Measurements from ENCODE around the gene HCN1. TPM values are rescaled to one million over a fixed set of nuclear protein-coding genes. Genes with fewer than 3 reads are reported as not detected.

HCN1 gene
- total RNA-seq, 4 donors from 2014 or later = 0.16 TPM; not detected in 3

GRCh38 chr5:45437752-45438151, 258.4 kb downstream of the HCN1 start:
- TF ChIP-seq, protein P1, sequence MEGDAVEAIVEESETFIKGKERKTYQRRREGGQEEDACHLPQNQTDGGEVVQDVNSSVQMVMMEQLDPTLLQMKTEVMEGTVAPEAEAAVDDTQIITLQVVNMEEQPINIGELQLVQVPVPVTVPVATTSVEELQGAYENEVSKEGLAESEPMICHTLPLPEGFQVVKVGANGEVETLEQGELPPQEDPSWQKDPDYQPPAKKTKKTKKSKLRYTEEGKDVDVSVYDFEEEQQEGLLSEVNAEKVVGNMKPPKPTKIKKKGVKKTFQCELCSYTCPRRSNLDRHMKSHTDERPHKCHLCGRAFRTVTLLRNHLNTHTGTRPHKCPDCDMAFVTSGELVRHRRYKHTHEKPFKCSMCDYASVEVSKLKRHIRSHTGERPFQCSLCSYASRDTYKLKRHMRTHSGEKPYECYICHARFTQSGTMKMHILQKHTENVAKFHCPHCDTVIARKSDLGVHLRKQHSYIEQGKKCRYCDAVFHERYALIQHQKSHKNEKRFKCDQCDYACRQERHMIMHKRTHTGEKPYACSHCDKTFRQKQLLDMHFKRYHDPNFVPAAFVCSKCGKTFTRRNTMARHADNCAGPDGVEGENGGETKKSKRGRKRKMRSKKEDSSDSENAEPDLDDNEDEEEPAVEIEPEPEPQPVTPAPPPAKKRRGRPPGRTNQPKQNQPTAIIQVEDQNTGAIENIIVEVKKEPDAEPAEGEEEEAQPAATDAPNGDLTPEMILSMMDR (IDR thresholded peaks at IDR 0.05) = no peak
- TF ChIP-seq POLR2A (IDR thresholded peaks at IDR 0.05) (no peak), POLR2AphosphoS5 (IDR thresholded peaks at IDR 0.05) (no peak), EP300 (IDR thresholded peaks at IDR 0.05; ENCODE audit: low read depth) (no peak)
- Histone ChIP-seq H3K36me3 (no peaks in the 10 kb centered on the region), H3K9me3 (no peaks in the 10 kb centered on the region), H3K27me3 (no peaks in the 10 kb centered on the region), H3K27ac (no peak overlapping the region), H3K4me1 (no peaks in the 10 kb centered on the region), H3K4me3 (no peak overlapping the region)
- intact Hi-C loops (cut with DNase I; ENCODE audit: low total_unique reads) = no loop called here
- DNase-seq = no peak
- in situ Hi-C loops (cut with MboI; ENCODE audit: low pct_ligation_motif_present in 1 of 4, low pct_unique_long_range_greater_than_20kb in 1 of 4, low sequenced_read_pairs in 3 of 4) = no loop called here

- in situ Hi-C loops (cut with MboI; ENCODE audit: low pct_ligation_motif_present in 1 of 4, low pct_unique_long_range_greater_than_20kb in 1 of 4, low sequenced_read_pairs in 3 of 4) (no loop called here), intact Hi-C loops (cut with DNase I; ENCODE audit: low total_unique reads) (no loop called here)
- H3K4me3 ChIP-seq = no peak overlapping the region
- H3K36me3 ChIP-seq = no peaks in the 10 kb centered on the region
- no peaks in the 10 kb centered on the region for H3K9me3 ChIP-seq
- peaks cover 0 to 11% (median 2%) of the 10 kb centered on the region in 4 donors for H3K4me1 ChIP-seq
- TF ChIP-seq POLR2A (IDR thresholded peaks at IDR 0.05) (no peak), POLR2AphosphoS5 (IDR thresholded peaks at IDR 0.05) (no peak), EP300 (IDR thresholded peaks at IDR 0.05; ENCODE audit: low read depth) (no peak)
- TF ChIP-seq, protein P1 (IDR thresholded peaks at IDR 0.05) = no peak
- no peak for DNase-seq
- no peak overlapping the region for H3K27ac ChIP-seq
- WGBS, 2 donors (ENCODE audit: low coverage in 1 of 2) = 77 to 84% methylated on average over 2 of the region's 2 CpGs
- H3K27me3 ChIP-seq = no peaks in the 10 kb centered on the region
Observed at GRCh38 chr5:45417285-45417998, 278.7 kb downstream of the HCN1 start.

- H3K4me3 ChIP-seq = no peak overlapping the region
- WGBS, 2 donors (ENCODE audit: low coverage in 1 of 2) = 47 to 73% methylated on average over 2 of the region's 2 CpGs
- H3K27me3 ChIP-seq = no peaks in the 10 kb centered on the region
- H3K9me3 ChIP-seq = no peaks in the 10 kb centered on the region
- in situ Hi-C loops (cut with MboI; ENCODE audit: low pct_ligation_motif_present in 1 of 4, low pct_unique_long_range_greater_than_20kb in 1 of 4, low sequenced_read_pairs in 3 of 4) = no loop called here
- H3K36me3 ChIP-seq = no peaks in the 10 kb centered on the region
- intact Hi-C loops (cut with DNase I; ENCODE audit: low total_unique reads) = no loop called here
- DNase-seq = no peak
- peaks cover 0 to 11% (median 2%) of the 10 kb centered on the region in 4 donors for H3K4me1 ChIP-seq
- no peak overlapping the region for H3K27ac ChIP-seq
- TF ChIP-seq EP300 (IDR thresholded peaks at IDR 0.05; ENCODE audit: low read depth) (no peak), POLR2AphosphoS5 (IDR thresholded peaks at IDR 0.05) (no peak), POLR2A (IDR thresholded peaks at IDR 0.05) (no peak)
- TF ChIP-seq, protein P1 (IDR thresholded peaks at IDR 0.05) = no peak
Observed at GRCh38 chr5:45414620-45415573, 281.3 kb downstream of the HCN1 start.

DNA sequence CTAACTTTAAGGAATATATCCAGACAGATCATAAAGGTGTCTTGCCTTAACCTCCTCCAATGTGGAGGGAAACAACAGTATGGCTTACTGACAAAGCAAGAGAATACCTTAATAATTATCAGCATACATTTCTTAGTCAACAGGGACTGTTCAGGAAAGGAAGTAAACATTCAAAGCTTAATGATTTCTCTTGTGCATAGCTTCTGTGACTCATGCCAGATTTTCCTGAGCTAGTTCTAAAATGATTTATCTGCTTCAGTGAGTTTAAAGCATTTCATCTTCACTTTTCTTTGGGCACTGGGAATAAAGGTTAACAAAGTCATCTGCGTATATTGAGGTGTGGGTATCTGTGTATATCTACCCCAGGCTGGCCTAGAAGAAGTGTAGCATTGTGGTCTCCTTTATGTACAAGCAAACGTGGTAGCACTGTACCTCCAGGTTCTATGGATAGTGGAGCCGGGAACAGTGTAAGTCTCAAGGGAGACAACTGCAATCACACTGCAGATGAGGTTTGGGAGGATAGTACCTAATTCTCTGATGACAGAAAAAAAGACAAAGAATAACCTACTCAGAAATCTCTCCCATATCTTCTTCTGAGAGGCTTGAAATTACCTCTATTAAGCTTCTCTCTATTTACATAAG, 284.1 kb downstream of the HCN1 start:
- H3K36me3 ChIP-seq = no peaks in the 10 kb centered on the region
- in situ Hi-C loops (cut with MboI; ENCODE audit: low pct_ligation_motif_present in 1 of 4, low pct_unique_long_range_greater_than_20kb in 1 of 4, low sequenced_read_pairs in 3 of 4) (no loop called here), intact Hi-C loops (cut with DNase I; ENCODE audit: low total_unique reads) (no loop called here)
- H3K4me1 ChIP-seq = peaks cover 0 to 11% (median 2%) of the 10 kb centered on the region in 4 donors
- no peak overlapping the region for H3K27ac ChIP-seq
- H3K9me3 ChIP-seq = no peaks in the 10 kb centered on the region
- TF ChIP-seq, protein P1 (IDR thresholded peaks at IDR 0.05) = no peak
- no peak for TF ChIP-seq EP300 (IDR thresholded peaks at IDR 0.05; ENCODE audit: low read depth)
- no peak for TF ChIP-seq POLR2AphosphoS5 (IDR thresholded peaks at IDR 0.05)
- no peak for TF ChIP-seq POLR2A (IDR thresholded peaks at IDR 0.05)
- no peaks in the 10 kb centered on the region for H3K27me3 ChIP-seq
- no peak overlapping the region for H3K4me3 ChIP-seq
- DNase-seq = no peak
- WGBS, 2 donors (ENCODE audit: low coverage in 1 of 2) = 64 to 69% methylated on average over 3 of the region's 3 CpGs

Data from transverse colon (tissue), 4 donors.